HuH-7 (cell line): ENCODE results near the gene RCC2.

Experiments used
- DNase-seq: peaks from one replicate; pipeline ENCODE4 v3.0.0; 2011; ENCODE audit warnings: low spot score

RCC2 gene

DNA sequence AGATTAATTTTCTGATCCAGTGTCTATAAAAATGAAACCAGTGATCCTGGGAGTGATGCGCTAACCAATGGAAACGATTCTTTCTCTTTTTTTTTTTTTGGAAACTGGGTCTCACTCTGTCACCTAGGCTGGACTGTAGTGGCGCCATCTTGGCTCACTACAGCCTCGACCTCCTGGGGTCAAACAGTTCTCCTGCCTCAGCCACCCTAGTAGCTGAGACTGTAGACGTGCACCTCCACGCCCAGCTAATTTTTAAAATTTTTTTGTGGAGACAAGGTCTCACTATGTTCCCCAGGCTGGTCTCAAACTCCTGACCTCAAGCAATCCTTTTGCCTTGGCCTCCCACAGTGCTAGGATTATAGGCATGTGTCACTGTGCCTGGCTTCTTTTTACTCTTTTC, 3.4 kb upstream of the RCC2 start:
- no peak for DNase-seq

DNA sequence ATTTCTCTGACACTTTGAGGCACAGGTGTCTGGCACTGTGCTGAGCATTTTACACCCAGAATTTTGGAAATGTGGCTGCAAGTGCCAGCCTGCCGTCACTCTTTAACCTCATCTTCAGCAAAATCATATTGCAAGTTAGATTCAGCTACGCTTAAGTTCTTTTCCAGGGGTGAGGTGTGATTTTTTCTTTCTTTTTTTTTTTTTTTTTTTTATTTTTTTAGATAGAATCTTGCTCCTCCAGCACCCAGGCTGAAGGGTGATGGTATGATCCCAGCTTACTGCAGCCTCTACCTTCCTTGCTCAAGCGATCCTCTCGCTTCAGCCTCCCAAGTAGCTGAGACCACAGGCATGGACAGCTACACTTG, 2.5 kb upstream of the RCC2 start:
- no peak for DNase-seq

DNA sequence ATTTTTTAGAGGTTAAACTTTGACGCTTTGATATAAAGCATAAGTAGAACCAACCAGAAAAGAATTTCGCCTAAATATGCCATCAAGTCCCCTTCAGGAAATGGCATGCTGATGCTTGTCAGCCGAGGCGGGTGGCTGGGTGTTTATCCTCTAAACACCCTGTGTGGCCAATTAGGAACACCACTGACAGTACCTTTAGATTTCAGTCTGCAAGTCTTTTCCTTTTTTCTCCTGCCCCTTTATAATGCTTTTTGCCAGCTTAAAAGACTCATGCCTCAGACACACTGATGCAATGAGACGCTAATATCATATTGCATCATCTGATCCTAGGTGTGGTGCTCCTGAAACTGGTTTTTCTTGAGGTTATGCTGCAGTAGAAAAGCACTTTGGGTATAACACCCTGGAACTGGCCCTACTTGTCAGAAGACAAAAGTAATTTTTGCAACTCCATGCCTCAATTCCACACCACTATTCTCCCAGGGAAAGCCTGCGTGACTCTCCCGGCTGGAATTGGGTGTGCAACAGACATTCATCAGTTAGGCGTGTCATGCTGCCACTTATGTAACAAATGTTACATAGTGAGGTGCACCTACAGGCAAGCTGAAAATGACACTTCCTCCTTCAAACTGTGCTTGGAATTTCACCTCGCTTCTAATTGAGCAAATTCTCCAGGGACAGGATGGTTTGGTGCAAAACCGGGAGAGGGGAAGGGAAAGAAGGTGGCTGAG, 2.0 kb upstream of the RCC2 start:
- DNase-seq: peak; percentile 37

DNA sequence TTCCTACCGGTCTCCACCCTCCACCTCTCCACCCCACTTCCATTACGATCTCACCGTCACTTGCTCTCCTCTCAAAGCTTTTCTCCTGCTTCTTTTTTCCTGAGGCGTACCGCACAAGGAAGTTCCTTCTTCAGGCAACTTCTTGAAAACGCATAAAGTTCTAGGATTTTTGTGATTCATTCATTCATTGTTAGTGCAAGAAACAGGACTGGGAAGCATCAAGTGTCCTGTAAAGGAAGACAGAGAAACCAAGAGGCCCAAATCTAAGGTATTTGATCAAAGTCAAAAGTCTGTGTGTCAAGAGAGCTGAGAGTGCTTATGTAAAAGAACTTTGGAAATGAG, 1.3 kb upstream of the RCC2 start:
- DNase-seq: no peak

DNA sequence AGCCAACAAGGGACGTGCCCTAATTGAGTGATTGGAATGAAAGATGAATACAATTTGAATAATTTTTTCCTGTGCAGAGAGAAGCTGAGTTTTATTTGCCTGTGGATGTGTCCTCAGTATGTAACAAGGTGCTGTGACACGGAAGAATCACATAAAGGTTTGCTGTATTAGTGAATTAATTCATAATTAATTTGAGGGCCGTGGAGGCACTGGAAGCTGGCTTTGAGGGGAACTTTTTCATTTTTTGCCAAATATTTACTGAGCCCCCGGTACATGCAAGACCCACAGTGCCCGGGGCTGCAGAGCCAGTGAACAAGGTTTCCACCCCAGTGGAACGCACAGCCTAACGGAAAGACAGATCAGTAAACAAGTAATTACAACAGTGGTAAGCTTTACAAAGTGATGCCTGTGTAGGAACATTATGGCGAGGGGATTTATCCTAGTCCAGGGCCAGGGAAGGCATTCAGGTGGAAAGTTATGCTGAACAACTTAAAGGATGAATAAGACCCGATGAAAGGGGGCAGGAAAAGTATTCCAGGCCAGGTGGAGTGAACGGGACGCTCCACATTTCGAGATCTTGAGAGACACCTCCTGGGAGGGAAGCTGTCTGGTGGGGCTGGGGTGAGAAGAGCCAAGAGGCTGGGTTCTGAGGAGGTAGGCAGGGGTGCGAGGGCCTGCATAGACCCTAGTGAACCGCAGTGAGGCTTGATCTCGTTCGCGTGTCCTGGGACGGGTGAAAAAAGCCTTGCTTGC, 773 bp upstream of the RCC2 start:
- DNase-seq: no peak

DNA sequence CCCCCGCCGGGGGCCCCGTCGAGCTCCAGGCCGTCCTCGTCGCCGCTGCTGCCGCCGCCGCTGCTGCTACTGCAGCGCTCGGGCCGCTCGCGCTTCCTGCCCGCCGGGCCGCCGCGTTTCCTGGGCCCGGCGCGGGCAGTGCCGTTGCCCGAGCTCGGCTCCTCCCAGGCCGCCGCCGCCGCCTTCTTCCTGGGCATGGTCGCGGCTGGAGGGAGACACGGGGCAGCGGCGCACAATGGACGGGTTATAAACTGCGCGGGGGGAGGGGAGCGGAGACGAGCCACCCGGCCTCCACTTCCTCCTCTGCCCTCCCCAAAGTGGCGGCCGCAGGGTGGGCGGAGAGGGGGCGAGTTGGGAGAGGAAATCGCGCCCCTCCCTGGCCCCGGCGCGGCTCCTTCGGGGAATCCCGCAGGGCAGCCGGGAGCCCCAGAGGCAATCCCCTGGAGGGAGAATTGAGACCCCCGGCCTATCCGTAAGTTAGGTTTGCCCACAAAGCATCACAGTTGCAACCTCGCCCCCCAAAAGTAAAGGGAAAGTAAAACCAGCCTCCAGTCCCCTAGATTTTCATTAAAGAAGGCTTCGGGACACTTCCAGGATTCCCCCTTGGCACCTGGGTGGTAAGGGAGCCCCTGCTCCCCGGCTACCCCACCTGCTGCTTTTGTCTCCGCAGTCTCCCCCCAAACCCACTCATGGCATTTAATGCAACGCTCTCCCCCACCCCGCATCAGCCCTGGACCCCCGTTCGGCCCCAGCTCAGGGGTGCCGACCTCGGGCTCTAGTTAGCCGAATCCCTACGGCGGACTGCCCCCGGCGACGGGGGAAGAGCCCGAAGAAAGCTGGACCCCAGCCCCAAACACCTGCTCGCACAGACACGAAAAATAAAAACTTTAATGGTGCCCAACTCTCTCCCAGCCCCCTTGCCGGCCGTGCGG, 893 bp downstream of the RCC2 start:
- peak; percentile 52 for DNase-seq

DNA sequence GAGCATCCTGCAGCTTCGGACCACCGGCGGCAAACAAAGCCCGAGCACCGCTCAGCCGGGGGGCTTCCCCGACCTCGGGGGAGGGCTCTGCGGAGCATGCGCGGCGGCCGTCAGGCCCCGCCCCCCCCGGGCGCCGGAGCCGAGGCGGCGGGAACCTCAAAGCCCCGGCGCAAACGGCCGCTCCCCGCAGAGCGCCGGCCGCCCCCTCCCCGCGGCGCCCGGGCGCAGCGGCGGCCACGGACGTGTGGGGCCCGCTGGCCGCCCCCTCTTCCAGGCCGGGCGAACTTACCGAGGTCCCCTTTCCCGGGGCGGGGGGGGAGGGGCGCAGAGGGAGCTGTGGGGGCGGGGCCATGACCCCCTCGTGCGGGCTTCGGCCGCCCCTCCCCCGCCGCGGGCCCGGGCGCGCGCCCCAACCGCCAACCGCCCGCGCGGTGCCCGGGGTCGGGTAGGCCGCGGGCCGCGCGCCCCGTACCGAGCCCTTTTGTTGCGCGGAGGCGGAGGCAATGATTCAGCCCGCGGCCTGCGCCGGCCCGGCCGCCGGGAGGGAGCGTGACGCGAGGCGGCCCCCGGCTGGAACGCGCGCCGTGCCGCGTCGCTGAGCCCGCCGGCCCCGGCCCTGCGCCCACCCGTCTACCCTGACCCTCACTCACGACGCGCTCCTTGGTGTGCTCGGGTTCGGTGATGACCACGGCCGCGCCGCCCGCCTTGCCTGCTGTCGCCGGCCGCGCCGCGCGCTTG, 1.7 kb downstream of the RCC2 start:
- peak; percentile 78 for DNase-seq

DNA sequence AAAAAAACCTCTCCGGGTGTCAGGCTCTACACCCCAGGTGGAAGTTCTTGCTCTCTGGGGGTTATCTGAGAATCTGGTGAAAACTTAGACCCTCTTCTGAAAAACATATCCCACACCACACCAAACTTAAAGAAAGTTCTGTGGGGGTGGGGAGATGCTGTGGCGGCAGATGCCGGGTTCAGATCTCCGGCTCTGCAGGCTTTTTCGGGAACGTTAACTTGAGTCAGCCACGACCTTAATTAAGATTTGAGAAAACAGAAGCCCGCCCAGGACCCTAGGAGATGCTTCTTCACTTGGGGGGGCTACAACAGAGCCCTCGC, 2.3 kb downstream of the RCC2 start:
- DNase-seq: no peak

DNA sequence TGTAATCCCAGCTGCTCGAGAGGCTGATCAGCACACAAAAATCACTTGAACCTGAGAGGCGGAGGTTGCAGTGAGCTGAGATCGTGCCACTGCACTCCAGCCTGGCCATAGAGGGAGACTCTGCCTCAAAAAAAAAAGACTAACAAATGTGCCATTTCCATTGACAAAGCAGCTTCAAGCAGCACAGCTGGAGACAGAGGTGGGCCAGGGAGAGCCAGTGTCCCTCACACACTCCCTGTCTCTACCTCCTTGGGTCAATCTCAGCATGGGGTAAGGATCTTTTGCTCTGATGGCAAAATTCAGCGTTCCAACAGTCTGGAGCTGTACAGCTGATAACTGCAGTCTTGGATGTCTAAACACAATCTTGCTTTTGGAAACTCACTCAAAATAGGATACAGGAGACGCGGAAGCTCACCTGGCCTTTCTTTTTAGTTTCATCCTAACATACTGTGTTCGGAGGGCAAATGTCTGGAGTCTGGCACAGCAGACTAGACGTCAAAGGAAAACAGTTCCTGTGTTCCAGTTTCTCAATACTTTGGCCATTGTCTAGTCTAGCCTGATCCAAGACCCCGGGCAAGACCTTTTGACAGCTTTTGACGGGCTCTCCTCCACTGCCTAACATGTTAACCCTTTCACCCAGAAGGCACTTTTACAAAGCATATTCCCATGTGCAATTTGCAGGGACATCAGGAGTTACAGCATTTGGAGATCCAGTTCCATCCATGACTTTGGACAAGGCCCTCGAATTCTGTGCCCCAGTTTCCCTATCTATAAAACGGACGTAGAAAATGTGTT, 2.9 kb downstream of the RCC2 start:
- no peak for DNase-seq

DNA sequence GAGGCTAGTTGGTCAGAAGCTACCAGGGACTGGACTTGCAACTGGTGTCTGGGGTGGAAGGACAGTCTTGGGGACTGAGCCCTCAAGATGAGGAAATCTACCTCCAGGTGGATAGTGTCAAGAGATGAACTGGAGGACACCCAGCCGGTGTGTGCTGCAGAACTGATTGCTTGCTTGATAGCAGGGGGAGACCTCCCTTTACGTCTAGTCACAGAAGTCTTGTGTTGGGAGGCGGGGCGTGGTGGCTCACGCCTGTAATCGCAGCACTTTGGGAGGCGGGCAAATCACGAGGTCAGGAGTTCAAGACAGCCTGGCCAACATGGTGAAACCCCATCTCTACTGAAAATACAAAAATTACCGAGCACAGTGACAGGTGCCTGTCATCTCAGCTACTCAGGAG, 4.9 kb downstream of the RCC2 start:
- DNase-seq: no peak

DNA sequence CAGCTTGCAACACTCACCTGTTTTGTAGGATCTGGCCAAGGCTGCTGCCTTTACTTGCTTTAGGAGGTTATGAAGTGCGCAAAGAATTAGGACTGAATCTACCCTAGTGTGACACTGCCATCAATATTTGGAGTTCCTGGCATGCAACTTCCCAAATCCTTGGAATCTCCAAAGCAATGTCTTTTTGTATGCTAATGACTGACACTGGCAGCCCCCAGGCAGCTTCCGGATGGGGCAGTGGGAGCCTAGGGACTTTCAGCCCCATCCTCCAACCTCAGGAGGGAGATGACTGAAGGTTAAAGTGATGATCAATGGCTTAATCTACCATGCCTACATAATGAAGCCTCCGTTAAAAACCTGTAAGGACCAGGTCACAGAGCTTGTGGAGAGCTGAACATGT, 5.5 kb downstream of the RCC2 start:
- no peak for DNase-seq

DNA sequence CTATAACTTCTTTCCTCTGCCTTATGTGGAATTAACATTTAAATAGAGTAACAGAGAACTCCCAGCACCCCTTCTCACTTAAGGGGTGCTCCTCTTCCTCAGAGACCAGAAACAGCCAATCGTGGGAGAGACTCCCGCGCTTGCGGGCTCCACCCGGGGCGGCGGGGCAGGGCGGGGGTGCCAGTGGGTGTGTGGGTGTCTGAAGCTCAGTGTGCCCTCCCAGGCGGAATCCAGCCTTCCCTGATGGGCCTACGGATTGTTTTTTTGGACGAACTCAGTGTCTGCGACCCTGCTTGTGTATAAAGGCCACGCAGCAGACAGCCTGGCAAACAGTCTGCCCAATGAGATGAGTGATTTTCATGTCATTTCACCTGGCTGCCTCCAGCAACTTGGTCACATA, 6.2 kb downstream of the RCC2 start:
- DNase-seq: no peak

DNA sequence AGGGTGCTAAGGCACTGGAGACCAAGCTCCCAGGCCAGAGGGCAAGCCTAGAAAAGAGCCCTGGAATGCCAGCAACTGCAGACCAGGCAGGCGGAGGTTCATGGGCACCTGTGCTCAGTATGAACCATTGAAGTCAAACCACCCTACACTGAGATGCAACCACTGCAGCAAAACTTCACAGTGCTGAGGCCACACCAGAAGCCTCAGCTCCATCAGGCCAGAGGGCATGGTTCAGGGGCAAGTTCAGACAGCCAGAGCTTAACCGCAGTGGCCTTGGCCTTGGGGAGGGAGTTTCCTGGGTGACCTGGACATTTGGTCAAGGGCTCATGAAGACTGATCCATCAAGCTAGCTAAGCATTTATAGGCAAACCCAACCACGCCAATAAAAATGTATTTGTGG, 7.1 kb downstream of the RCC2 start:
- DNase-seq: no peak

DNA sequence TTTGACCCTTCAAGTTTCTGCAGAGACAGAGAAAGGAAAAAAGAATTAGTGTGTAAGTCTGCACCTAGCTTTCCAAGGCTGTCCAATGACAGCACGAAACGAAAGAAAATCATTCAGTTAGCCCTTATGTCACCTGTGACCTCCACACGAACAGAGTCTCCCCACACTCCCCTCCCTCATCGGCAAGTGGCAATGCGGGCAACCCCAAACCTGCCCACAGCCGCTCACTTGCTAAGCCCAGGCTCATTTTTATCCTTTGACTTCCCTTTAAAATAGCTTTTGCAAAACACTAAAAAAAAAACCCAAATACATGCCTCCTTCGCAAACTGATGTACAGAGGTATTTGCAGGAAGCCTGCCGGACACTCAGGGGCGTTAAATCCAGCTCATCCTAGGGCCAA, 10.3 kb downstream of the RCC2 start:
- no peak for DNase-seq

DNA sequence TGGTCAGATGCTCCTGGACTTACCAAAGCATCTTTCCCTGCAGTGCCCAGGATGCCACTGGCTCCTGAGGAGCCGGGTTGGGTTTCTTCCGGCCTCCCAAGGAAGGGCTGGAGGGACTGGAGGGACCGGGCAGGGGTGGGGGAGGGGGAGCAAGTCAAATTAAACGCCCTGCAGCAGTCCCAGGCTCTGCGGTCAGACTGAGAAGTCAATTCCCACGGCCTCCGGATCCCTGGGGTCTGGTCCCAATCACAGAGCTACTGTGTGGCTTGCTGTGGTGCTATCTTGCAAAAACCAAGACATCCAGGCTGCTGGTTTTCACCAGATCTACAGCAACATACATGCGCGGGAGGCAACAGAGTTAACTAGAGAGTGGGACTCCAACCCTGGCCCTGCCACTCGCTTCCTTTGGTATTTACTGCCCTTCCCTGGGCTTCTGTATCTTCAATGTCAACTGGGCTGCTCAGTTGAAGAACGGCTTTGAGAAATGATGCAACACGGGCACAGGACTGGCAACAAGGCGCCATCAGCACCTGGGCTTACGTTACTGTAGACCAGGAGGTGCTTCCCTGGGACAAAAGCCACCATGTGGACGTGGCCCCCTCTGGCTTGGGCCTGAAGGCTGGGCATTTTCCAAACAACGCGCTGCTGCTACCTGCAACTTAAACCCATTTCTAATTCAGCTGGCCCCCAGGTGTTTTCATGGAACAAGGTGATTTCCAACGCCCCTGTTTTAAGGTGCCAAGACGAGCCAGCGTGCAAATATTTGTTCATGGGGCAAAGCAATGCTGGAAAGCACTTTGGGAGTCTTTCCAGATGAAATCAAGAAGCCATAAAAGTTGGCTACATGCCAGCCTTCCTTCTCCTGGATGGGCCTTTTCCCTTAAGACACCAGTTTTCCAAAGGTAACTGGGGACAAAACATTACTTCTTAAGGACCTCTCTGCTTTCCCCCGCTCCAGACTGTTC, 11.5 kb downstream of the RCC2 start:
- DNase-seq: no peak

DNA sequence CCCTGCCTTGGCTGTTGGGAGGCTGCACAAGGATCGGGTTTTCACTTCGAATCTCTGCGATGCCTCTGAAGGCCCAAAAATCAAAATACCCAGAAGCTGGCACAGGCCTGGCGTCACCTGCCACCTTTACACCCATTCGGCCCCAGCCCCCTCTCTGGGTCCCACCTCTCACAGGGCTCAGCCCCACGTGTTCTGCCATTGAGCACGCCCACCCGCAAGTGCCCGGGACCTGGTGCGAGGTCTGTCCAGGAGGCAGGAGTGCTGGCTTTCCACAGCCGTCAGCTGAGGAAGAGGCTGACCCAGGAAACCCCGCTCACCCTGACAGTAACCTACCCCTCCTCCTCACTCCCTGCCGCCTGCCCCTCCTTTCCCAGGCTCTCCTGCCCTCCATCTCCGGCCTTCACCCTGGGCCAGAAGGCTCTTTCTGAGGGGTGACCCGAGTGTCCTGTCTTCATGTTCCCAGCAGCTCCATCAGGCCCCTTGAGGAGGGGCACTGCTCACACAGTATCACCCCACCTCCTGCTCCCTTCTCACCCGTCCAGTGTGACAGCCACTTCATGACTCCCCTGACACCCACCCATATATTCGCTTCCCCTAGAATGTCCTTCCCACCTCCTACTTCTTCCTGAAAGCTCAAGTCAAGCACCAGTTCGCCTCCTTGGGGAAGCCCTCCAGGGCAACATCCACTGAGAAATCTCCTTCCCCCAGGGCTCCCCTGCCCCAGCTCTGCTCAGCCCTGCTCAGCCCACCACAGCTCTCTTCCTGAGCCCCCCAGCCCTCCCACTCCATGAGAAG, 13.5 kb downstream of the RCC2 start:
- no peak for DNase-seq

DNA sequence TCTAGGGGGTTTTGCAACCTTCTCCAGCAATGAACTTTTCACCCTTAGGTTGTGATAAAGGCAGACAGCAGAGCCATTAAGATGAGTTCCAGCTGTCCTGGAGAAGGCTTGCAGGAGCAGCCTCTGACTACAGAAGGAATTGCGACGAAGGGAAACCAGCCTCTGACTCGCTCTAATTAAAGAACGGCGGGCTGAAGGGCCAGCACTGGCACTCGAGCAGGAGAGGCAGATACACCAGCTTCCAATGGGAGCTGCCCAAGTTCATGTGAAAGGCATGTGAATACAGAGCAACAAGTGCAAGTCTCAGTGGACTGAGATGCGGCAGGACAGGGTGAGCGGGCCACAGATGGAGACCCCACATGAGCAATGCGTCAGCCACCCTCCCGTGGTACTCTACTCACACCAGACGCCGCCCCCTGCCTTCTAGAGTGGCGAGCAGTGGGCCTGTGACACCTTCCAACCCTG, 15.7 kb downstream of the RCC2 start:
- no peak for DNase-seq

DNA sequence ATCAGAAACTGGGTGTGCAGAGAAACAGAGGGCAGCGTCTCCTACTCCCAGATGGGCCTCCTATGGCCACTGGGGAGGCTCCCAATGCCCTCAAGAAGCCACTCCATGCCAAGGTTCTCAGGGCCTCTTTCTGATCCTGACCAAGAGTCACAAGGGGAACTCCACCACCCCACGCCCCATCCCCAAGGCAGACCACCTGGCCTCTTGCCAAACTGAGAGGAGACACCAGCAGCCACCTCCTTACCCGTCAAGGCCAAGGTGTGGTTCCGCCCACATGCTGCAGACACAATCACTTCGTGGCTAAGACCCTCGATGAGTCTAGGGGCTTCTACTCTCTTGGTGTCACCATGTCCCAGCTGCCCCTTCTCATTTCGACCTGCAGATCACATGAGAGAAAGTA, 17.0 kb downstream of the RCC2 start:
- DNase-seq: no peak

DNA sequence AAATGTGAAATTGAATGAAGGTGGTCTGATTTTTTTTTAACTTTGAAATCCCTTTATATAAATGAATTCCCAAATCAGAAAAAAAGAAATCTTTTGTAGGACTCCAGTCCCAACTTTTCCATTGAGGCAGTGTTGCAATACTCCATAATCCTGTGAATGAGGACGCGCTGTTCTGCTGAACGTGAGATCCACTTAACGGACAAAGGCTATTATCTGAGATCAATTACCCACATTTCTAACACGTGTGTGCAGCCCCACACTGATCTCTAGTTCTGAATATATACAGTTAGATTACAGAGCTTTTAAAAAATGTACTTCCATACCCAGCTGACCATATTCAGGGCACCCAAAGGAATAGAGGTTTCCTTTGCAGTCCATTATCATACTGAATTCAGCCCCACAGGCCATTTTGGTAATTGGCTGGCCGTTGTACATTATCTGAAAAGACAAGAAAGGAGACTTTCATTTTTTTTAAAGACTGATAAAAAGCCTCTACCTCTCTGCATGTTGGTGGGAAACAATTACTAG, 19.0 kb downstream of the RCC2 start:
- no peak for DNase-seq
